GM10248 (cell line): ENCODE measurements around the gene TRIP10.

ENCODE experiments used
- CTCF ChIA-PET: fragments of 300-600 bp; sonication (Branson Sonifier 250); formaldehyde crosslinking; extraction: SDS; loops from one replicate; lab custom pipeline; 2021; ENCODE audit warnings: antibody characterized with exemption; lab: Yijun Ruan, JAX
- POLR2A ChIA-PET: fragments of 350-650 bp; sonication (Branson Sonifier 250); formaldehyde crosslinking; extraction: SDS; loops from one replicate; lab custom pipeline; 2020; ENCODE audit warnings: antibody characterized with exemption; lab: Yijun Ruan, JAX
- DNase-seq: peaks from one replicate; pipeline ENCODE4 v3.0.0; 2012; ENCODE audit errors: extremely low spot score
- TF ChIP-seq, protein P1 (sequence below): IDR thresholded peaks from 2 replicates; pipeline ENCODE4 v1.5.1; 2012; ENCODE audit warnings: mild to moderate bottlenecking, low read depth; ENCODE audit errors: extremely low read depth, missing control alignments, control extremely low read depth

Gene TRIP10

GRCh38 chr19:6739390-6739882 is at the start of gene TRIP10:
TRIP10 (plus strand) TSS chr19:6739680; CDS start chr19:6739762, 82 bp downstream.
- DNase-seq: peak; percentile 96
- POLR2A ChIA-PET: no interaction called here
- TF ChIP-seq, protein P1, sequence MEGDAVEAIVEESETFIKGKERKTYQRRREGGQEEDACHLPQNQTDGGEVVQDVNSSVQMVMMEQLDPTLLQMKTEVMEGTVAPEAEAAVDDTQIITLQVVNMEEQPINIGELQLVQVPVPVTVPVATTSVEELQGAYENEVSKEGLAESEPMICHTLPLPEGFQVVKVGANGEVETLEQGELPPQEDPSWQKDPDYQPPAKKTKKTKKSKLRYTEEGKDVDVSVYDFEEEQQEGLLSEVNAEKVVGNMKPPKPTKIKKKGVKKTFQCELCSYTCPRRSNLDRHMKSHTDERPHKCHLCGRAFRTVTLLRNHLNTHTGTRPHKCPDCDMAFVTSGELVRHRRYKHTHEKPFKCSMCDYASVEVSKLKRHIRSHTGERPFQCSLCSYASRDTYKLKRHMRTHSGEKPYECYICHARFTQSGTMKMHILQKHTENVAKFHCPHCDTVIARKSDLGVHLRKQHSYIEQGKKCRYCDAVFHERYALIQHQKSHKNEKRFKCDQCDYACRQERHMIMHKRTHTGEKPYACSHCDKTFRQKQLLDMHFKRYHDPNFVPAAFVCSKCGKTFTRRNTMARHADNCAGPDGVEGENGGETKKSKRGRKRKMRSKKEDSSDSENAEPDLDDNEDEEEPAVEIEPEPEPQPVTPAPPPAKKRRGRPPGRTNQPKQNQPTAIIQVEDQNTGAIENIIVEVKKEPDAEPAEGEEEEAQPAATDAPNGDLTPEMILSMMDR: no peak
- CTCF ChIA-PET: interaction anchor here (0.9 to 7.3 kb wide), 6 partner anchors 14 to 223 kb away, joined by 3 to 124 read pairs (median 8); partner anchors contain the start of gene VAV1

DNA sequence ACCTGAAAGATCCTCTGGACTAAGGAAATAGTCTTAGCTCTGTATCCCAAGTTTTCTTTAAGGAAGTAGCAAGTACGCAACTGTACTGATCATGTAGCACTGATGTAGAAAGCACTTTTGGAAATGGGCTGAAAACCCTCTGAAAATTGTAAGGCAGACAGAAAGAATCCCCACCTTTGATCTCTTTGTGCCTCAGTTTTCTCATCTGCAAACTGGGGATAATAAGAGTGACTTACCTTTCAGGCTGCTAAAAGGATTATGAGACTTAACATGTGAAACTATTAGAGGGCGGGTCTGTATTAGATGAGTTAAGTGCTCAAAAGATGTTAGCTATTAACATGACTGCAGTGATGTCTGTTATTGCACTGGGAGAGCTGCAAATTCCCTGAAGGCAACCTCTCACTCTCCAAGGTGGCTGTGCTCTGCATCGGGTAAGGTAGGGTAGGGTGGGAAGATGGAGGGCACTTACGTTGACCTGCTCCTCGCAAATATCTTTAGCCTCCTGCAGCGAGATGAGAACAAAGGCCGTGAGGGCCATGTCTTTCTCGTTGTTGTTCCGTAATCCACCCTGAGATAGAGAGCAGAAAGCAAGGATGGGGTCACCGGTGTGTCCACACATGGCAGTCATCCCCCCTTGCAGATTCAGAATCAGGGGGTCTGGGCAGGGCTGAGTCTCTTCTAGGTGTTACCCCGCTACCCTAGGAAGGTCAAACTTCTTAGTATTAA is 49.2 kb upstream of the TRIP10 start:
- CTCF ChIA-PET: interaction anchor here (1.0 to 1.3 kb wide), 3 partner anchors 11 to 47 kb away, joined by 3 read pairs; partner anchors contain the start of gene GPR108
- no peak for DNase-seq
- POLR2A ChIA-PET: no interaction called here
- TF ChIP-seq, protein P1: no peak

DNA sequence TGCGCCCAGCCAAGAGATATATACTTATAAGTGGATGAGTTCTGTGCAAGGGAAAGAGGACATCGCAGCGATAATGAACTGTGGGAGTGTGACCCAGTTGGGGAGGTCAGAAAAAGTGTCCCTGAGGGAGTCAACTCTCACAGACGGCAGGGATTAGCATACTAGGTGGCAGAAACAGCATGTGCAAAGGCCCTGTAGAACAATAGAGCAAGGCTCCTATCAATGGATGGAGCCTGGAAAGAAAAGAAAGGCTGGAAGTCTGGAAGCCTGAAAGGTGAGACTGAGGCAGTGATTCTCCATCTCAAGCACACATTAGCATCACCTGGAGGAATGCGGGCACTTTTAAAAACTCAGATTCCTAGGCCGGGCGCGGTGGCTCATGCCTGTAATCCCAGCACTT is 48.1 kb upstream of the TRIP10 start:
- ChIA-PET CTCF (interaction anchor here (1.3 kb wide), 2 partner anchors 13 to 46 kb away, joined by 3 read pairs; partner anchors contain the start of gene GPR108), POLR2A (no interaction called here)
- TF ChIP-seq, protein P1: no peak
- DNase-seq: no peak

- no peak for DNase-seq
- POLR2A ChIA-PET: no interaction called here
- TF ChIP-seq, protein P1: no peak
- CTCF ChIA-PET: no interaction called here
These were observed 47.5 kb upstream of the TRIP10 start for GRCh38 chr19:6692027-6692426.

DNA sequence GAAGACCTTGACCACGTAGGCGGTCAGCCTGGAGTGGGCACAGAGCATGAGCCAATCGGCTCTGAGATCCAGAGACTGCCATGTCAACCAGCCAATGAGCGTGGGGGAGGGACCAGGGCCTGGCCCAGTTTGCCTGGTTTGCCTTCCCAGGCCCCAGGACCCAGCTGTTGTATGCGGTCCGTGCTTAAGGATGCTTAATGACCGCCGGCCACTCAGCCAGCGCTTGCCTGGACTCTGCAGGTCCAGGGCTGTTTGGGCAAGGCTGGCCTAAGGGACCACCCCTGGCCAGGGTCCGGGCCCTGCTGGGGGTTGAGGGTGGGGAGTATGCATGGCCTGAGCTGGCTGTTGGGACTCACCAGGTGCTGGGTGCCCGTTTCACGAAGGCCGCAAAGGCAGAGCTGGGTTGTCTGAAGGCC is 46.4 kb upstream of the TRIP10 start:
- TF ChIP-seq, protein P1: no peak

DNA sequence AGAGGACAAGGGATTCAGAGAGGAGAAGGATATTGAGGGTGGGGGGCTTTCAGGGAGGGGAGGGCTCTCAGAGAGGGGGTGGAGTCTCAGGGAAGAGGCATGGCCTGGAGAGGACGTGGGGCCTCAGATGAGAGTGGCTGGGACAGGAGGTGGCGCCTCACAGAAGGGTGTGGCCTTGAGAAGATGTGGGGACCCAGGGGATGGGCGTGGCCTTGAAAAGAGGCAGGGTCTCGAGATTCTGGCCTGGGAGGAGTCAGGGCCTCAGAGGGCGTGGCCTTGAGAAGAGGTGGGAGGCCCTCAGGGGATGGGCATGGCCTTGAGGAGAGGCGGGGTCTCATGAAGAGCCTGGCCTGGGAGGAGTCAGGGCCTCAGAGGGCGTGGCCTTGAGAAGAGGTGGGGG is 45.8 kb upstream of the TRIP10 start:
- no peak for DNase-seq
- POLR2A ChIA-PET: no interaction called here
- TF ChIP-seq, protein P1: no peak
- CTCF ChIA-PET: no interaction called here

More for the DNA sequence above, 46.4 kb upstream of the TRIP10 start:
- CTCF ChIA-PET: no interaction called here
- no peak for DNase-seq
- POLR2A ChIA-PET: no interaction called here
